GM10847 (cell line): ENCODE results near the gene SYCP2L.
A peak's percentile ranks its signal among the peaks of the same experiment; 100 is the strongest.

Experiments used
- POLR2A ChIP-seq: IDR thresholded peaks from 2 replicates; pipeline ENCODE4 v1.6.1; 2011; ENCODE audit not compliant: insufficient read length; ENCODE audit errors: extremely low read depth

Gene SYCP2L

GRCh38 chr6:10886691-10887502 lies at the start of gene SYCP2L:
TSS of gene SYCP2L (plus strand) at chr6:10887052. CDS start at chr6:10887127, 75 bp downstream.
- TF ChIP-seq POLR2A = no peak

- TF ChIP-seq POLR2A = no peak
These were observed 49.2 kb upstream of the SYCP2L start for GRCh38 chr6:10837622-10837994.

- peak; percentile 55 for TF ChIP-seq POLR2A
These were observed 48.7 kb upstream of the SYCP2L start, which contains the start of gene MAK for GRCh38 chr6:10837995-10838793. TSS of gene MAK (minus strand) at chr6:10838539. CDS start at chr6:10830648, 7,891 bp downstream.

- TF ChIP-seq POLR2A = no peak
These were observed 48.0 kb upstream of the SYCP2L start for GRCh38 chr6:10838794-10839333.

GRCh38 chr6:10843554-10843953 lies 43.3 kb upstream of the SYCP2L start:
- no peak for TF ChIP-seq POLR2A

- no peak for TF ChIP-seq POLR2A
These were observed 39.2 kb upstream of the SYCP2L start for GRCh38 chr6:10847684-10848083.

- TF ChIP-seq POLR2A = no peak
These were observed 37.0 kb upstream of the SYCP2L start for GRCh38 chr6:10849901-10850300.

GRCh38 chr6:10850728-10851127 lies 36.1 kb upstream of the SYCP2L start:
- no peak for TF ChIP-seq POLR2A

GRCh38 chr6:10852361-10852960 lies 34.4 kb upstream of the SYCP2L start:
- no peak for TF ChIP-seq POLR2A

GRCh38 chr6:10854922-10855632 lies 31.8 kb upstream of the SYCP2L start:
- no peak for TF ChIP-seq POLR2A

GRCh38 chr6:10857259-10857658 lies 29.6 kb upstream of the SYCP2L start:
- TF ChIP-seq POLR2A = no peak

GRCh38 chr6:10861086-10861485 lies 25.8 kb upstream of the SYCP2L start:
- no peak for TF ChIP-seq POLR2A

GRCh38 chr6:10862361-10862760 lies 24.5 kb upstream of the SYCP2L start:
- no peak for TF ChIP-seq POLR2A

GRCh38 chr6:10867952-10868351 lies 18.9 kb upstream of the SYCP2L start:
- no peak for TF ChIP-seq POLR2A

- no peak for TF ChIP-seq POLR2A
These were observed 13.5 kb upstream of the SYCP2L start for GRCh38 chr6:10873374-10873773.
